Stimulated activated CD4-positive, alpha-beta T cell treated with anti-CD3 and anti-CD28 coated beads, TNF-alpha, amount 100 ng/mL, for 48 hours (primary cell): ENCODE results near the gene CD2BP2.
"Not testable (repeated sequence)": the region's sequence is repeated elsewhere in the genome, so short reads cannot be mapped to it uniquely, and the experiment has no call there.

Source experiments
- DNase-seq, 3 donors: peaks; one replicate each; pipeline ENCODE4 v3.0.0-alpha.2; 2020; ENCODE audit warnings: low read depth in 3 of 3

Gene CD2BP2

DNA sequence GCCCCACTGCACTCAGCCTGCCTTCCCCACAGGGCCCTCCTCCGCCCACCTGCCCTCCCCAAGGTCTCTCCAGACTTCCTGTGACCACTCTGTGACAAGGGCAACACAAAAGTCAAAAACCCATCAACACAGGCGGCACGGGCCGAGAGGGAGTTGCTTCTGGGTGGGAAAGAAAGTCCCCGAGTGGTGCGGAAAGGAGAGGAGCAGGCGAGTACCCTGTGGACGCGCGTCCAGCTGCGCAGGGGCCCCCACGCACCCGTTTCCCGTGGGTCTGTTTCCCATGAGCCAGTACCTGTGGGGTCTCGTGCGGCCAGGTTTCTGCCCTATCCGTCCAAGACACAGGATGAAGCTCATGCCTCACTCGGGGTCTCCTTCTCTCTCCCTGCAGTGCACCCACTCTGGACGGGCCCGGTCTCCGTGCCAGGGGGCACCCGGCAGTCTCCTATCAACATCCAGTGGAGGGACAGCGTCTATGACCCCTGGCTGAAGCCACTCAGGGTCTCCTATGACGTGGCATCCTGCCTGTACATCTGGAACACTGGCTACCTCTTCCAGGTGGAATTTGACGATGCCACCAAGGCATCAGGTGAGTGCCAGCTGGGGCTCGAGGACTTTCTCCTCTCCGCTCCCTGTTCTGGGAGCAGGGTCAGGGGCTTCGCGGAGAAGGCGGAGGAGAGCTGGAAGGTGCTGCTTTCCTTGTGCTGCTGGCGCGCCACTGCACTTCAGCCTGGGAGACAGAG lies 12.2 kb downstream of the CD2BP2 start:
- DNase-seq: no peak

DNA sequence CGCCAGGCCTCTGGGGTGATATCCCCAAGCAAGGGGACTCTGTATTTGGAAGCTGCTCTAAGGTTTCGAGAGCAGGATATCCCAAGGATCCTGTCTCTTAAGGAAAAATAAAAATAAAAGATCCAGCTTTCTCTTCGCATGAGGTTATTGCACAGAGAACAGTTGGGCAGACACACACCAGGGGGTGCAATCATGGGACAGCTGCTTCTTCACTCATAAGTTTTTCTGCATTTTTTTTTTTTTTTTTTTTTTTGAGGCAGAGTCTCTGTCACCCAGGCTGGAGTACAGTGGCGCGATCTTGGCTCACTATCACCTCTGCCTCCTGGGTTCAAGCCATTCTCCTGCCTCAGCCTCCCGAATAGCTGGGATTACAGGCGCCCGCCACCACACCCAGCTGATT lies 13.1 kb downstream of the CD2BP2 start:
- not testable (repeated sequence) for DNase-seq

- no peak for DNase-seq
Measured at GRCh38 chr16:30340621-30341020, 14.5 kb downstream of the CD2BP2 start.

GRCh38 chr16:30338715-30339114 lies 16.4 kb downstream of the CD2BP2 start:
- not testable (repeated sequence) for DNase-seq

GRCh38 chr16:30337964-30338357 lies 17.1 kb downstream of the CD2BP2 start:
- not testable (repeated sequence) for DNase-seq

DNA sequence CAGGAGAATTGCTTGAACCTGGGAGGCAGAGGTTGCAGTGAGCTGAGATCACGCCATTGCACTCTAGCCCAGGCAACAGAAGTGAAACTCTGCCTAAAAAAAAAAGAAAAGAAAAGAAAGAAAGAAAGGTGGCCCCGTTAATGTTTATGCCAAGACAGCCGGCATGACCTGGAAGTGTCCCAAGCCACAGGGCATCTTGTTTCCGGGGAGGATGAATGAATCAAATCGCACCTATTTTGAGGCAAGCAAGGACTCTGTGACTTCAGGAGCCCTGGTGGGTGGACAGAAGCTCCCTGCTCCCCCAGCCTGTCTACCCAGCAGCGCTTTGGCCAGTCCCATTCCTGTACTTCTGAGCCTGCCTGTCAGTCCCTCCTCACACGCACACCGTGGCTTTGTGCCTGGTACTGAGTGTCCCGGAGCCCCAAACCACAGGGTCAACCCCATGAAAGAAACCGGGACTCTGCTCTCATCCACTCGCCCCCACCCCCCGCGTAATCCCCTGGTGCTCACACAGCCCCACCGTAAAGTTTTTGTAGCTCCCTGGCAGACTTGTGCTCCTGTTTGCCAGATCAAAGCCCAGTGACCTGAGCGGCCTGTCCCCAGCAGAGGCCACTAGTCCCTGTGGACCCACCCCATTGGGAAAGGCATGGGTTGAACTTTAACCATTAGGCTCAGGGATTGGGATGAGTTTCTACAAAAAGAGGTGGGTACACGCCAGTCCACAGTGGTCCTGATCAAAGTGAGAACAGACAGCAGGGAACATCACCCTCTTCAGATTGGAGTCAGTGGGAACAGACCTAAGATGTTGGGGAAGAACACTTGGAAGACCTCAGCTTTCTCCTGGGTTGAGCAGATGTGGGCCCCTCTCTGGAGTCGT lies 19.3 kb downstream of the CD2BP2 start:
- no peak for DNase-seq

DNA sequence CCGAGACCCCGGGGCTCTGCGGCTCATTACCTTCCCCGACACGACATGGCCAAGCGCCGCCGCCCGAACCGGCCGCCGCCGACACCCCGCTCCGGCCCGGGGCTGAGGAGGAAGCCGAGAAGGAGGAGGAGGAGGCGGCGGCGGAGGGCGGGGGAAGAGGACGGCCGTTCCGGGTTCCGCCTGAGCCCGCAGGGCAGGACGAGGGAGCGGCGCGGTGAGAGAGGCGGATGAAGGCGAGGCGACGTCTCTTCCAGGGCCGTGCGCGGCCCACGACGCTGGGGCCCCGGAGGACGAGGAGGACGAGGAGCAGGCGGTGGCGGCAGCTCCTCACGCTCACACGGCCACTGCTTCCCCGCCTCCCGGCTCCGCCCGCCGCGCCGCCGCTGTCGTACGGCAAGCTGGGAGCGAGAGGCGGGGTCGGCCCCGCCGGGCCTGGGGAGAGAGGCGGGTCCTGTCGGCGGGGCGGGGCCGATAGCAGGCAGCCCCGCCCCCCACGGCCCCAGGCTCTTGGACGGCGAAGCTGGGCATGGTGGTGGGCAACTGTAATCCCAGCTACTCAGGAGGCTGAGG lies 20.0 kb downstream of the CD2BP2 start:
- peak; percentile 68 to 76 (median 75) for DNase-seq

DNA sequence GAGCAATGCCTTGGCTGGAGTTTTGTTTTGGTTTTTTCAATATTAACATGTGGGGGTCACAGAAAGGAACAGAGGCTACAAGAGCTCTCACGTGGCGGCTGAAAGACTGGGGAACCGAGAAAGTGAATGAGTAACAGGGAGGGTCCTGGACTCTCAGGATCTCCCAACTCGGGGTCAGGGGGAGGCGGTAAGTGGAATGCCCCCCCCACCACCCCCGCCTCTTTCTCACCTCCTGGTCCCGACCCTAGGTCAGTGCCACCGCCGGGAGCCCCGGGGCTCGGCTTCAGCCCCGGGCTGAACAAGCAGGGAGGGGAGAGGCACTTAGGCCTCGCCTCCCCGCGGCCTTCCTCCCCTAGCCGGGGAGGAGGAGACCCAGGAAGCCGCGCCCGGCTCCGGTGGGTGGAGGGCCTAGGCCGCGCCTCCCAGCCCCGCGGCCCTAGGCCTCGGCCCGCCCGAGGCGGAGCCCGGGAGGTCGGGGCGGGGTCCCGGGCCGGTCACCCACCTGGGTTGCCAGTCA lies 20.6 kb downstream of the CD2BP2 start:
- peak; percentile 64 to 80 (median 78) for DNase-seq

DNA sequence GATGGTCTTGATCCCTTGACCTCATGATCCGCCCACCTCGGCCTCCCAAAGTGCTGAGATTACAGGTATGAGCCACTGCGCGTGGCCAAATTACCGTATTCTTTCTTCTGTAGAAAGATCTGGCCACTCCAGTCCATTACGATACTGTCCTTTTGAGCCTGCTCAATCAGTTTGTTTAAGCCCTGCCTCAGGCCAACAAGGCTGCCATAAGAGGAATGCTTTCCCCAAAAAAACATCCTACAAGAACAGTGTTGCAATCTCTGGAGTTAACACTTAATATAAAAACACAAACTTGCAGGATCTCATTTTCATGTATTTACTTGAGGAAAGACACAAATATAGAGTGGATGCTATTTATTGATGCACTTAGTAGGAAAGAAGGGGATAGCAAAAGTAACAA lies 30.9 kb downstream of the CD2BP2 start:
- DNase-seq: not testable (repeated sequence)

GRCh38 chr16:30318647-30319046 lies 36.5 kb downstream of the CD2BP2 start:
- DNase-seq: not testable (repeated sequence)

DNA sequence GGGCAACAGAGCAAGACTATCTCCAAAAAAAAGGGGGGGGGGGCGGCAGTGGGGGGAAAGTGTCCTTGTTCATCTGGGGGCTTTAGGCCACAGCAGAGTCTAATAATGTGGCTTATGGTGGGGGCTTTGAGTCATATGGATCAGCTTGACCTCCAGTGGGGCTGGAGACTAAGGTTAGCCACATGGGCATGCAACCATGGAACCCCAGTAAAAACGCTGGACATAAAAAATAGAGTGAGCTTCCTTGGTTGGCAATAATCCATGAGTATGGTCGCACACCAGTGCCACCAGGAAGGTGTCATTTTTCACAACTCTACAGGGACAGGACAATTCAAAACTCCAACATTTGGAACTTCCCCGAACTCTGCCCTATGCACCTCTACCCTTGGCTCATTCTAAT lies 44.2 kb downstream of the CD2BP2 start:
- DNase-seq: not testable (repeated sequence)

DNA sequence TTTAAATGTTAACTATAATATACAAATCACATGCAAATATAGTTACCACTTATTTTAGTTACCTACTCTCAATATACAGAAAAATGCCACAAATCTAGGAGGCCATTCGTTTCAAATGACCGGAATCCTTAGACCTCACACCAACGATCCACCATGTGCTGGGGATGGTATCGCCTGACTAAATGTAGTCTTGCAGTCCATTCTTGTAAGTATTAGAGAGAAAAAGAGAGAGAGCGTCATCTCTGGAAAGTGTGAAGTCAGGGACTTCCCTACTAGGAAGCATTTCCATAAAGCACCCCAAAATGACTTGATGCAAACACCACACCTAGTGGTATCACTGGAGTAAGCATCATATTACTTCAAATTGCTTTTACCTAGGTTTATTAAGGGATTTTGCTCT lies 45.9 kb downstream of the CD2BP2 start:
- DNase-seq: not testable (repeated sequence)
